Panc1 (cell line): ENCODE results near the gene CENPB. TPM values are rescaled to one million over a fixed set of nuclear protein-coding genes. Genes with fewer than 3 reads are reported as not detected.

Source experiments
- ATAC-seq: fragments of 200-7000 bp; cut with Tn5 transposase; 2 replicates; pipeline ENCODE4 v1.9.1; 2020; ENCODE audit warnings: mild to moderate bottlenecking, moderate library complexity
- BruUV-seq: library from RNA; stranded (reverse); fragments of 400-500 nt; replicated peaks from 2 replicates; lab custom pipeline; 2021; lab: Mats Ljungman, UMichigan
- CTCF ChIA-PET: fragments of 300-600 bp; sonication (Branson Sonifier 250); formaldehyde crosslinking; loops from one replicate; lab custom pipeline; 2022; ENCODE audit warnings: antibody characterized with exemption; lab: Charles Lee
- POLR2A ChIA-PET: fragments of 300-600 bp; sonication (Branson Sonifier 250); formaldehyde crosslinking; loops from one replicate; lab custom pipeline; 2022; ENCODE audit warnings: antibody characterized with exemption; lab: Charles Lee
- DNase-seq: peaks from one replicate; pipeline ENCODE4 v3.0.0-alpha.2; 2010; ENCODE audit warnings: low read depth, low spot score
- H3K27ac ChIP-seq: 2 replicates; pipeline ENCODE4 v1.5.1; 2011; ENCODE audit warnings: mild to moderate bottlenecking, low read length, inconsistent platforms
- H3K27me3 ChIP-seq: fragments of 200-500 bp; sonication (Bioruptor generic); 2 replicates; pipeline ENCODE4 v1.6.0; 2014; ENCODE audit warnings: low read length, inconsistent platforms; ENCODE audit not compliant: control insufficient read depth, insufficient read depth
- H3K36me3 ChIP-seq: fragments of 200-500 bp; sonication (Bioruptor generic); 2 replicates; pipeline ENCODE4 v1.5.1; 2014; ENCODE audit warnings: inconsistent platforms, mild to moderate bottlenecking, low read length, moderate library complexity; ENCODE audit not compliant: control insufficient read depth, insufficient read depth
- H3K4me1 ChIP-seq: 2 replicates; pipeline ENCODE4 v1.5.1; 2011; ENCODE audit warnings: inconsistent platforms, mild to moderate bottlenecking, low read length, moderate library complexity; ENCODE audit not compliant: control insufficient read depth, insufficient read depth
- H3K4me3 ChIP-seq, 2 experiments: 2 replicates each; pipeline ENCODE4 v1.5.1; 2011 to 2012; ENCODE audit warnings: low read depth in 2 of 2, low read length in 2 of 2, mild to moderate bottlenecking in 2 of 2, inconsistent platforms in 1 of 2, moderate library complexity in 1 of 2
- H3K9me3 ChIP-seq: fragments of 200-500 bp; sonication (Bioruptor generic); 2 replicates; pipeline ENCODE4 v1.5.1; 2014; ENCODE audit warnings: low read depth, mild to moderate bottlenecking, inconsistent platforms, low read length, moderate library complexity; ENCODE audit not compliant: control insufficient read depth, insufficient read depth
- CTCF ChIP-seq: fragments of 450-650 bp; IDR thresholded peaks from 2 replicates; pipeline ENCODE4 v1.5.1; 2017; ENCODE audit warnings: mild to moderate bottlenecking
- POLR2AphosphoS5 ChIP-seq: IDR thresholded peaks from 2 replicates; pipeline ENCODE4 v1.6.1; 2012; ENCODE audit warnings: mild to moderate bottlenecking, low read depth, low read length, moderate library complexity
- REST ChIP-seq, 2 experiments: IDR thresholded peaks; 2 replicates each; pipeline ENCODE4 v1.6.1; 2011 to 2012; ENCODE audit warnings: low read depth in 2 of 2, control low read depth in 1 of 2, low read length in 1 of 2, mild to moderate bottlenecking in 1 of 2, moderate library complexity in 1 of 2; ENCODE audit not compliant: insufficient read depth in 1 of 2
- SIN3A ChIP-seq: IDR thresholded peaks from 2 replicates; pipeline ENCODE4 v1.6.1; 2012; ENCODE audit warnings: low read depth, mild to moderate bottlenecking, low read length, moderate library complexity, borderline replicate concordance; ENCODE audit not compliant: insufficient read depth
- TCF7L2 ChIP-seq: IDR thresholded peaks from 2 replicates; pipeline ENCODE4 v1.6.1; 2011; ENCODE audit warnings: mild to moderate bottlenecking, low read depth, low read length, inconsistent platforms
- in situ Hi-C: cut with HindIII; loops from 2 replicates; pipeline ENCODE4 v1.10.0; 2016; ENCODE audit warnings: low sequenced_read_pairs, low pct_unique_long_range_greater_than_20kb
- intact Hi-C: fragments of 100-400 bp; cut with micrococcal nuclease; formaldehyde crosslinking; loops from one replicate; pipeline ENCODE4 v1.10.0; 2022; ENCODE audit not compliant: unreplicated experiment
- total RNA-seq: library from RNA; stranded (reverse); gene quantifications from one replicate; pipeline ENCODE4 v1.2.1, GENCODE V29; 2021; ENCODE audit not compliant: unreplicated experiment

Gene CENPB
- total RNA-seq, 1 experiment from 2014 or later = 154 TPM

- CTCF ChIA-PET = no interaction called here
- Histone ChIP-seq H3K4me1 (no peaks in the 10 kb centered on the region; the same call in 1 of the 2 replicates), H3K9me3 (no peaks in the 10 kb centered on the region), H3K36me3 (no peaks in the 10 kb centered on the region), H3K4me3 (no peak overlapping the region), H3K27me3 (peaks cover 6% of the 10 kb centered on the region), H3K27ac (no peak overlapping the region)
- ATAC-seq (no peak), DNase-seq (no peak)
- BruUV-seq = no TSS peak
- in situ Hi-C loops = no loop called here
- TF ChIP-seq POLR2AphosphoS5 = no peak
- TF ChIP-seq CTCF = no peak
- TF ChIP-seq SIN3A = no peak
- no peak for TF ChIP-seq TCF7L2
- no peak for TF ChIP-seq REST (IDR thresholded peaks at IDR 0.05; ENCODE audit: insufficient read depth in 1 of 2, low read depth in 2 of 2, low read length in 1 of 2)
- POLR2A ChIA-PET = no interaction called here
- intact Hi-C loops = loop anchor here (10.0 kb wide), 1 partner anchor 73 kb away; no protein-coding TSS in a partner anchor
Measured at GRCh38 chr20:3747471-3747870, 39.1 kb downstream of the CENPB start.

- Histone ChIP-seq H3K36me3 (no peaks in the 10 kb centered on the region), H3K27me3 (peaks cover 3% of the 10 kb centered on the region), H3K9me3 (no peaks in the 10 kb centered on the region), H3K4me3 (no peak overlapping the region; a peak in 1 of 4 replicates), H3K4me1 (no peaks in the 10 kb centered on the region; the same call in 1 of the 2 replicates), H3K27ac (no peak overlapping the region)
- in situ Hi-C loops (no loop called here), intact Hi-C loops (loop anchor here (10.0 kb wide), 1 partner anchor 71 kb away; no protein-coding TSS in a partner anchor)
- TF ChIP-seq SIN3A (no peak), REST (IDR thresholded peaks at IDR 0.05; ENCODE audit: insufficient read depth in 1 of 2, low read depth in 2 of 2, low read length in 1 of 2) (no peak), TCF7L2 (no peak), POLR2AphosphoS5 (no peak), CTCF (no peak)
- CTCF ChIA-PET = interaction anchor here (1.0 to 1.4 kb wide), 2 partner anchors 10 to 23 kb away, joined by 4 to 5 read pairs; no protein-coding TSS in a partner anchor
- ATAC-seq (no peak), DNase-seq (no peak)
- POLR2A ChIA-PET = no interaction called here
- no TSS peak for BruUV-seq
Measured at GRCh38 chr20:3745686-3746173, 40.8 kb downstream of the CENPB start.
